ENCODE measurements around the gene INHA.

INHA gene

GRCh38 chr2:219559156-219559915 lies 12.8 kb upstream of the INHA start:
- DNase-seq, result no peak

GRCh38 chr2:219560037-219560892 lies 11.8 kb upstream of the INHA start:
- no peak for DNase-seq

- no peak for DNase-seq
Observed at GRCh38 chr2:219560893-219561178, 11.3 kb upstream of the INHA start.

- no peak for DNase-seq
Observed at GRCh38 chr2:219561179-219562048, 10.7 kb upstream of the INHA start.

GRCh38 chr2:219562049-219563020 lies 9.8 kb upstream of the INHA start:
- DNase-seq, result no peak

- DNase-seq, result no peak
Observed at GRCh38 chr2:219563271-219563928, 8.7 kb upstream of the INHA start.

- no peak for DNase-seq
Observed at GRCh38 chr2:219565130-219566080, 6.7 kb upstream of the INHA start.

GRCh38 chr2:219566640-219567039 lies 5.5 kb upstream of the INHA start:
- no peak for DNase-seq

- no peak for DNase-seq
Observed at GRCh38 chr2:219567131-219567530, 5.0 kb upstream of the INHA start.

GRCh38 chr2:219567791-219568361 lies 4.2 kb upstream of the INHA start:
- DNase-seq, result no peak

- no peak for DNase-seq
Observed at GRCh38 chr2:219569041-219569440, 3.1 kb upstream of the INHA start.

- no peak for DNase-seq
Observed at GRCh38 chr2:219569635-219570034, 2.5 kb upstream of the INHA start.

GRCh38 chr2:219570194-219570923 lies 1.8 kb upstream of the INHA start:
- no peak for DNase-seq

GRCh38 chr2:219570924-219571310 lies 1.2 kb upstream of the INHA start:
- no peak for DNase-seq

GRCh38 chr2:219571311-219572236 lies 536 bp upstream of the INHA start, which contains the start of gene OBSL1:
TSS of gene OBSL1 (minus strand) at chr2:219571539. CDS start at chr2:219571232, 307 bp downstream.
- DNase-seq, result peak; percentile 79

GRCh38 chr2:219573166-219573565 lies 1.1 kb downstream of the INHA start:
- DNase-seq, result peak; percentile 52

GRCh38 chr2:219574484-219575311 lies 2.6 kb downstream of the INHA start:
- DNase-seq, result no peak

Measured in NCI-H1092 treated with DMSO at 0.1 percent for 48 hours (cell line).